Uterus (tissue), 2 donors: ENCODE measurements around the gene AKT3.
A peak's percentile ranks its signal among the peaks of the same experiment; 100 is the strongest.

ENCODE experiments used
- CTCF ChIP-seq, 4 experiments: fragments of 200-600 bp in 2 of 4; fragments of 450-650 bp in 2 of 4; sonication (generic) in 2 of 4; IDR thresholded peaks; one replicate each; pipeline ENCODE4 v1.5.1; 2016 to 2019; ENCODE audit warnings: antibody characterized with exemption in 4 of 4, mild to moderate bottlenecking in 2 of 4, moderate library complexity in 1 of 4
- POLR2A ChIP-seq, 2 donors: fragments of 450-650 bp; IDR thresholded peaks; one replicate each; pipeline ENCODE4 v1.6.1; 2016; ENCODE audit warnings: antibody characterized with exemption in 2 of 2, mild to moderate bottlenecking in 1 of 2, moderate library complexity in 1 of 2

GRCh38 chr1:243850452-243851256 is 611 bp upstream of the AKT3 start:
- TF ChIP-seq CTCF (IDR thresholded peaks at IDR 0.05) (no peak), POLR2A (IDR thresholded peaks at IDR 0.05) (peak; percentile 40 to 46)
